HG02981 (cell line): ENCODE data around the gene IMPG2.
"Not testable (repeated sequence)": the region's sequence is repeated elsewhere in the genome, so short reads cannot be mapped to it uniquely, and the experiment has no call there.

ENCODE experiments used
- ATAC-seq: cut with Tn5 transposase; IDR thresholded peaks from one replicate; pipeline ENCODE4 v1.9.1; 2021; ENCODE audit warnings: mild to moderate bottlenecking, moderate library complexity; ENCODE audit not compliant: unreplicated experiment

IMPG2 gene

GRCh38 chr3:101320475-101320874, at the start of gene IMPG2:
Gene IMPG2 (minus strand): TSS chr3:101320575. CDS start chr3:101320372, 203 bp downstream.
- ATAC-seq, result no peak

- ATAC-seq, result no peak
These were observed 42.0 kb upstream of the IMPG2 start for GRCh38 chr3:101362406-101362805.

GRCh38 chr3:101351829-101352228, 31.5 kb upstream of the IMPG2 start:
- no peak for ATAC-seq

- no peak for ATAC-seq
These were observed 20.2 kb upstream of the IMPG2 start for GRCh38 chr3:101340591-101340990.

GRCh38 chr3:101333883-101334282, 13.5 kb upstream of the IMPG2 start:
- ATAC-seq, result no peak

GRCh38 chr3:101329016-101329673, 8.8 kb upstream of the IMPG2 start:
- ATAC-seq, result no peak

- ATAC-seq, result no peak
These were observed 5.2 kb upstream of the IMPG2 start for GRCh38 chr3:101325393-101326134.

GRCh38 chr3:101319531-101319930, 844 bp downstream of the IMPG2 start:
- no peak for ATAC-seq

- no peak for ATAC-seq
These were observed 7.8 kb downstream of the IMPG2 start for GRCh38 chr3:101312545-101312944.

GRCh38 chr3:101311676-101312075, 8.7 kb downstream of the IMPG2 start:
- no peak for ATAC-seq

- ATAC-seq, result no peak
These were observed 9.4 kb downstream of the IMPG2 start for GRCh38 chr3:101310978-101311375.

- not testable (repeated sequence) for ATAC-seq
These were observed 12.1 kb downstream of the IMPG2 start for GRCh38 chr3:101308147-101308772.

- no peak for ATAC-seq
These were observed 16.5 kb downstream of the IMPG2 start for GRCh38 chr3:101303836-101304235.

- ATAC-seq, result no peak
These were observed 17.2 kb downstream of the IMPG2 start for GRCh38 chr3:101303089-101303731.

GRCh38 chr3:101300073-101300472, 20.3 kb downstream of the IMPG2 start:
- ATAC-seq, result no peak

GRCh38 chr3:101292027-101292426, 28.3 kb downstream of the IMPG2 start:
- no peak for ATAC-seq

GRCh38 chr3:101288294-101288693, 32.1 kb downstream of the IMPG2 start:
- ATAC-seq, result no peak

GRCh38 chr3:101284757-101285156, 35.6 kb downstream of the IMPG2 start:
- no peak for ATAC-seq

GRCh38 chr3:101281521-101282030, 38.8 kb downstream of the IMPG2 start:
- no peak for ATAC-seq

GRCh38 chr3:101279765-101280385, 40.5 kb downstream of the IMPG2 start:
- ATAC-seq, result no peak

GRCh38 chr3:101279162-101279561, 41.2 kb downstream of the IMPG2 start:
- no peak for ATAC-seq
